Activated CD4-positive, alpha-beta memory T cell treated with anti-CD3 and anti-CD28 coated beads for 36 hours (primary cell): ENCODE data around the gene SIGMAR1. TPM values are rescaled to one million over a fixed set of nuclear protein-coding genes. Genes with fewer than 3 reads are reported as not detected.

Experiments used
- CTCF ChIA-PET: fragments of 350-600 bp; sonication (Branson Sonifier 250); formaldehyde crosslinking; loops from one replicate; lab custom pipeline; 2021; ENCODE audit warnings: antibody characterized with exemption, inconsistent platforms; lab: Charles Lee
- POLR2A ChIA-PET: fragments of 350-600 bp; sonication (Branson Sonifier 250); formaldehyde crosslinking; loops from one replicate; lab custom pipeline; 2021; ENCODE audit warnings: antibody characterized with exemption; lab: Charles Lee
- DNase-seq: peaks from one replicate; pipeline ENCODE4 v3.0.0-alpha.2; 2020
- H3K27ac Mint-ChIP-seq: one replicate; pipeline ENCODE4 v1.8.0; 2021; ENCODE audit warnings: mixed read lengths
- H3K27me3 Mint-ChIP-seq: one replicate; pipeline ENCODE4 v1.8.0; 2021; ENCODE audit warnings: mixed read lengths
- H3K36me3 Mint-ChIP-seq: one replicate; pipeline ENCODE4 v1.8.0; 2021; ENCODE audit warnings: mixed read lengths
- H3K4me1 Mint-ChIP-seq: one replicate; pipeline ENCODE4 v1.8.0; 2021; ENCODE audit warnings: low read depth, mixed read lengths
- H3K4me3 Mint-ChIP-seq: one replicate; pipeline ENCODE4 v1.8.0; 2021; ENCODE audit warnings: mild to moderate bottlenecking, mixed read lengths
- H3K9me3 Mint-ChIP-seq: one replicate; pipeline ENCODE4 v1.8.0; 2021; ENCODE audit warnings: mixed read lengths
- intact Hi-C: fragments of 100-400 bp; cut with micrococcal nuclease; formaldehyde crosslinking; loops from one replicate; pipeline ENCODE4 v1.15.1; 2023
- total RNA-seq, 2 experiments: library from RNA; stranded (reverse); gene quantifications; one replicate each; pipeline ENCODE4 v1.2.3, GENCODE V29; 2021

Gene SIGMAR1
- total RNA-seq, 2 experiments from 2014 or later: 65.9 to 67.6 TPM

- Mint-ChIP-seq H3K4me3 (peak overlapping the region; percentile 78), H3K27me3 (no peaks in the 10 kb centered on the region), H3K9me3 (peaks cover 22% of the 10 kb centered on the region), H3K27ac (peak overlapping the region; percentile 85), H3K36me3 (peaks cover 18% of the 10 kb centered on the region), H3K4me1 (peaks cover 47% of the 10 kb centered on the region)
- peak; percentile 93 for DNase-seq
- CTCF ChIA-PET: interaction anchor here (0.9 to 5.0 kb wide), 7 partner anchors 9 to 446 kb away, joined by 3 to 46 read pairs (median 8); partner anchors contain the start of genes GALT and SIGMAR1
- intact Hi-C loops: loop anchor here (1.0 to 5.0 kb wide), 5 partner anchors 37 to 447 kb away; partner anchors contain the start of genes DNAI1, DNAJB5, FAM219A and RPP25L
- POLR2A ChIA-PET: interaction anchor here (0.5 to 1.7 kb wide), 4 partner anchors 10 to 28 kb away, joined by 3 to 5 read pairs (median 3); partner anchors contain the start of genes GALT, IL11RA and SIGMAR1
Observed at GRCh38 chr9:34665381-34666250, 28.0 kb upstream of the SIGMAR1 start.

- Mint-ChIP-seq H3K4me3 (peak overlapping the region; percentile 78), H3K9me3 (peaks cover 16% of the 10 kb centered on the region), H3K36me3 (peaks cover 14% of the 10 kb centered on the region), H3K27ac (peak overlapping the region; percentile 76), H3K4me1 (peaks cover 47% of the 10 kb centered on the region), H3K27me3 (no peaks in the 10 kb centered on the region)
- DNase-seq: no peak
- intact Hi-C loops: loop anchor here (1.0 to 5.0 kb wide), 5 partner anchors 38 to 447 kb away; partner anchors contain the start of genes DNAI1, DNAJB5, FAM219A and RPP25L
- CTCF ChIA-PET: interaction anchor here (0.8 to 5.0 kb wide), 8 partner anchors 9 to 447 kb away, joined by 3 to 46 read pairs (median 8); partner anchors contain the start of genes GALT and SIGMAR1
- POLR2A ChIA-PET: interaction anchor here (0.5 to 1.7 kb wide), 4 partner anchors 9 to 27 kb away, joined by 3 to 5 read pairs (median 3); partner anchors contain the start of genes GALT, IL11RA and SIGMAR1
Observed at GRCh38 chr9:34665067-34665380, 27.4 kb upstream of the SIGMAR1 start.

- intact Hi-C loops: loop anchor here (1.0 to 5.0 kb wide), 6 partner anchors 18 to 448 kb away; partner anchors contain the start of genes DNAI1, DNAJB5, FAM219A and GALT
- ChIA-PET CTCF (interaction anchor here (0.7 to 5.0 kb wide), 11 partner anchors 8 to 447 kb away, joined by 3 to 46 read pairs (median 7); partner anchors contain the start of genes DCTN3, GALT and SIGMAR1), POLR2A (interaction anchor here (0.7 to 1.7 kb wide), 3 partner anchors 12 to 27 kb away, joined by 3 to 5 read pairs (median 3); partner anchors contain the start of genes GALT, IL11RA and SIGMAR1)
- no peaks in the 10 kb centered on the region for H3K27me3 Mint-ChIP-seq
- H3K4me3 Mint-ChIP-seq: peak overlapping the region; percentile 78
- H3K9me3 Mint-ChIP-seq: peaks cover 11% of the 10 kb centered on the region
- peak; percentile 88 for DNase-seq
- H3K4me1 Mint-ChIP-seq: peaks cover 47% of the 10 kb centered on the region
- peaks cover 11% of the 10 kb centered on the region for H3K36me3 Mint-ChIP-seq
- peak overlapping the region; percentile 76 for H3K27ac Mint-ChIP-seq
Observed at GRCh38 chr9:34664281-34665066, 26.9 kb upstream of the SIGMAR1 start.

- intact Hi-C loops: no loop called here
- H3K27ac Mint-ChIP-seq: peak overlapping the region; percentile 74
- no peak for DNase-seq
- H3K27me3 Mint-ChIP-seq: no peaks in the 10 kb centered on the region
- POLR2A ChIA-PET: interaction anchor here (0.8 kb wide), 1 partner anchor 25 kb away, joined by 3 read pairs; the partner anchor contains the start of gene SIGMAR1
- H3K9me3 Mint-ChIP-seq: no peaks in the 10 kb centered on the region
- no peak overlapping the region for H3K4me3 Mint-ChIP-seq
- CTCF ChIA-PET: interaction anchor here (0.6 to 5.0 kb wide), 7 partner anchors 16 to 991 kb away, joined by 3 to 46 read pairs (median 8); partner anchors contain the start of gene GALT
- H3K36me3 Mint-ChIP-seq: peaks cover 2% of the 10 kb centered on the region
- H3K4me1 Mint-ChIP-seq: peaks cover 47% of the 10 kb centered on the region
Observed at GRCh38 chr9:34663303-34663605, 25.7 kb upstream of the SIGMAR1 start.

- Mint-ChIP-seq H3K36me3 (no peaks in the 10 kb centered on the region), H3K4me3 (no peak within 1 kb of the TSS), H3K27ac (peak within 1 kb of the TSS; percentile 74), H3K27me3 (no peaks in the 10 kb centered on the region), H3K9me3 (no peaks in the 10 kb centered on the region), H3K4me1 (peaks cover 46% of the 10 kb centered on the region)
- POLR2A ChIA-PET: interaction anchor here (0.7 to 1.8 kb wide), 2 partner anchors 25 to 40 kb away, joined by 3 to 5 read pairs; partner anchors contain the start of gene SIGMAR1
- peak; percentile 15 for DNase-seq
- CTCF ChIA-PET: interaction anchor here (0.6 to 5.0 kb wide), 7 partner anchors 16 to 992 kb away, joined by 3 to 46 read pairs (median 7); partner anchors contain the start of gene GALT
- intact Hi-C loops: no loop called here
Observed at GRCh38 chr9:34662526-34663302, 25.1 kb upstream of the SIGMAR1 start, which contains the start of gene CCL27. CCL27 (minus strand) TSS chr9:34662657; CDS start chr9:34662633, 24 bp downstream.

GRCh38 chr9:34659592-34660253, 22.1 kb upstream of the SIGMAR1 start:
- Mint-ChIP-seq H3K4me3 (no peak overlapping the region), H3K4me1 (peaks cover 33% of the 10 kb centered on the region), H3K27me3 (no peaks in the 10 kb centered on the region), H3K27ac (no peak overlapping the region), H3K36me3 (no peaks in the 10 kb centered on the region), H3K9me3 (no peaks in the 10 kb centered on the region)
- no peak for DNase-seq
- POLR2A ChIA-PET: no interaction called here
- intact Hi-C loops: no loop called here
- CTCF ChIA-PET: interaction anchor here (1.1 to 5.0 kb wide), 3 partner anchors 13 to 43 kb away, joined by 3 to 37 read pairs (median 10); partner anchors contain the start of gene GALT

GRCh38 chr9:34658461-34658860, 20.9 kb upstream of the SIGMAR1 start:
- peaks cover 20% of the 10 kb centered on the region for H3K4me1 Mint-ChIP-seq

GRCh38 chr9:34656992-34657391, 19.4 kb upstream of the SIGMAR1 start:
- intact Hi-C loops: no loop called here
- Mint-ChIP-seq H3K4me1 (peaks cover 18% of the 10 kb centered on the region), H3K4me3 (no peak overlapping the region), H3K27ac (no peak overlapping the region), H3K27me3 (no peaks in the 10 kb centered on the region), H3K9me3 (no peaks in the 10 kb centered on the region), H3K36me3 (peaks cover 2% of the 10 kb centered on the region)
- ChIA-PET POLR2A (no interaction called here), CTCF (interaction anchor here (1.0 to 2.5 kb wide), 3 partner anchors 8 to 19 kb away, joined by 3 to 8 read pairs (median 3); partner anchors contain the start of genes GALT and SIGMAR1)
- DNase-seq: no peak

More at GRCh38 chr9:34658461-34658860, 20.9 kb upstream of the SIGMAR1 start:
- no peak for DNase-seq
- Mint-ChIP-seq H3K4me3 (no peak overlapping the region), H3K36me3 (no peaks in the 10 kb centered on the region), H3K27me3 (no peaks in the 10 kb centered on the region), H3K27ac (no peak overlapping the region), H3K9me3 (no peaks in the 10 kb centered on the region)
- CTCF ChIA-PET: no interaction called here
- intact Hi-C loops: no loop called here
- POLR2A ChIA-PET: no interaction called here

- peaks cover 5% of the 10 kb centered on the region for H3K36me3 Mint-ChIP-seq
- ChIA-PET POLR2A (interaction anchor here (0.6 to 0.8 kb wide), 2 partner anchors 10 to 47 kb away, joined by 3 read pairs; no protein-coding TSS in a partner anchor), CTCF (no interaction called here)
- peaks cover 17% of the 10 kb centered on the region for H3K4me1 Mint-ChIP-seq
- DNase-seq: no peak
- H3K9me3 Mint-ChIP-seq: no peaks in the 10 kb centered on the region
- H3K27ac Mint-ChIP-seq: no peak overlapping the region
- no peak overlapping the region for H3K4me3 Mint-ChIP-seq
- intact Hi-C loops: no loop called here
- H3K27me3 Mint-ChIP-seq: no peaks in the 10 kb centered on the region
Observed at GRCh38 chr9:34655394-34655793, 17.8 kb upstream of the SIGMAR1 start.

- H3K4me1 Mint-ChIP-seq: peaks cover 17% of the 10 kb centered on the region
- H3K4me3 Mint-ChIP-seq: no peak overlapping the region
- peaks cover 8% of the 10 kb centered on the region for H3K36me3 Mint-ChIP-seq
- CTCF ChIA-PET: no interaction called here
- H3K9me3 Mint-ChIP-seq: no peaks in the 10 kb centered on the region
- POLR2A ChIA-PET: no interaction called here
- intact Hi-C loops: no loop called here
- H3K27ac Mint-ChIP-seq: no peak overlapping the region
- no peak for DNase-seq
- H3K27me3 Mint-ChIP-seq: no peaks in the 10 kb centered on the region
Observed at GRCh38 chr9:34654323-34655051, 16.9 kb upstream of the SIGMAR1 start.
